ENCODE results near the gene GATA3. TPM values are rescaled to one million over a fixed set of nuclear protein-coding genes. Genes with fewer than 3 reads are reported as not detected.
A peak's percentile ranks its signal among the peaks of the same experiment; 100 is the strongest.

Gene GATA3
- total and polyA plus RNA-seq, 2 donors: 6.5 to 17.5 TPM

DNA sequence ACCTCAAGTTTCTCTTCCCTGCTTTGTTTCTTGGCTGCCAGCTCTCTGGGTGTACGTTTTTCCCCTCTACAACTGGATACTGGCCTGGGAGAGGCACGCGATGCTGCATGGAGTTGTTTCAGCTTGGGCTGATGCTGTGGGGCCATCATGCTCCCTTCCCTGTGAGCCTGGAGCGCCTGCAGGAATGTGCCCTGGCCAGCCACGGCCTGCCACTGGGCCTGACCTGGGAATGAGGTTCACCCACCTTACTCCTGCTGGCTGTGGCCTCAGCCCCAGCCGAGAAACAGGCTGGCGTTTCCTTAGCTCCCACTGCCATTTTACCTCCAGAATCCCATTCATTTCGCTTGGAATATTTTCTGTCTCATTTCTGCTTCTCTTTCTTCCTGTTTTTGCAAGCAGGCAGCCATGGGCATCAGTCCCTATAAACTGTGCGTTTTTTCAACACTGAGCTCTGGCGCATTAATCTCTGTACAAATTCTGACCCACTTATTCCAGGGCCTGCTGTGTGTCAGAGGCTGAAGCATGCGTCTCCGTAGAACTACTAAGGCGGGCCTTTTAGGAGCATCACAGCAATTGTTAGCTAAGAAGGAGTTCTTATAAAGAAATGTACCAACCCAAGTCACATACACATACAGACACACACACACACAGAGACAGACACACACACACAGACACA, 57.9 kb downstream of the GATA3 start:
- H3K27me3 ChIP-seq (ENCODE audit: control insufficient read depth in 2 of 2, insufficient read depth in 1 of 2, low read length in 1 of 2): no peaks in the 10 kb centered on the region
- no peak for DNase-seq (ENCODE audit: low read depth in 6 of 9, low spot score in 9 of 9)
- 97% methylated on average over 13 of the region's 13 CpGs for WGBS
- no peaks in the 10 kb centered on the region for H3K9me3 ChIP-seq (ENCODE audit: control insufficient read depth in 2 of 2, insufficient read depth in 1 of 2, low read length in 1 of 2)
- H3K27ac ChIP-seq (ENCODE audit: low read depth in 1 of 2, low read length in 1 of 2): no peak overlapping the region
- peaks cover 0 to 2% of the 10 kb centered on the region in 2 donors for H3K4me1 ChIP-seq (ENCODE audit: control insufficient read depth in 2 of 2, insufficient read depth in 2 of 2, low read length in 2 of 2)
- no peaks in the 10 kb centered on the region for H3K36me3 ChIP-seq (ENCODE audit: control insufficient read depth in 2 of 2, insufficient read depth in 2 of 2, low read length in 1 of 2)
- H3K4me3 ChIP-seq (ENCODE audit: low read length in 2 of 2): no peak overlapping the region

DNA sequence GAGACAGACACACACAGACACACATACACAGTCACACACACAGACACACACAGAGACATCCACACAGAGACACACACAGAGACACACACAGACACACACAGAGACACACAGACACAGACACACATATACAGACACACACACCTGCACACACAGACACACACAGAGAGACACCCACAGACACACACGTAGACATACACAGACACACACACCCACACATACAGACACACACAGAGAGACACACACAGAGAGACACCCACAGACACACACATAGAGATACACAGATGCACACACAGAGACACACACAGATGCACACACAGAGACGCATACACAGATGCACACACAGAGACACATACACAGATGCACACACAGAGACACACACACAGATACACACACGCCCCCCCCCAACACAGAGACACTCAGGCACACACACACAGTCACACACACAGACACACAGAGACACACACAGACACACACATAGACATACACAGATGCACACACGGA, 58.5 kb downstream of the GATA3 start:
- no peaks in the 10 kb centered on the region for H3K27me3 ChIP-seq (ENCODE audit: control insufficient read depth in 2 of 2, insufficient read depth in 1 of 2, low read length in 1 of 2)
- H3K4me3 ChIP-seq (ENCODE audit: low read length in 2 of 2): no peak overlapping the region
- 87% methylated on average over 4 of the region's 4 CpGs for WGBS

DNA sequence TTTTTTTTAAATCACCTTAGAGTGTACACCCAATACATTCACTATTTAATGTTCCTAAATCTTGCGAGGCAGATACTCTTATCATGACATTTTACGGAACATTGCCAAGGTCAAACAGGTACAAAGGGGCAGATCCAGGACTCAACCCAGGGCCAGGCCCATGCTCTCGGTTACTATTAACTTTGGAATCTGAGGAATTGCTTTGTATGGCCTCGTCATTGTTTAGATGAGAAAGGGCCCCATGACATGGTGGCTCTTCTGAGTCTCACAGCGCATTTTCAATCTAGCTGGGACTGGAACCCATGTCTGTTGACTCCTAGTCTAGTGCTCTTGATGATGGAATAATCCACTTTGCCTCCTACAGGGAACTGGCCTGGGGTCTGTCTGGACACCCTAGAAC, 59.1 kb downstream of the GATA3 start:
- 98% methylated on average over 5 of the region's 5 CpGs for WGBS

More for the DNA sequence above, 58.5 kb downstream of the GATA3 start:
- H3K27ac ChIP-seq (ENCODE audit: low read depth in 1 of 2, low read length in 1 of 2): no peak overlapping the region
- no peaks in the 10 kb centered on the region for H3K9me3 ChIP-seq (ENCODE audit: control insufficient read depth in 2 of 2, insufficient read depth in 1 of 2, low read length in 1 of 2)
- H3K36me3 ChIP-seq (ENCODE audit: control insufficient read depth in 2 of 2, insufficient read depth in 2 of 2, low read length in 1 of 2): no peaks in the 10 kb centered on the region
- DNase-seq (ENCODE audit: low read depth in 6 of 9, low spot score in 9 of 9): no peak
- H3K4me1 ChIP-seq (ENCODE audit: control insufficient read depth in 2 of 2, insufficient read depth in 2 of 2, low read length in 2 of 2): no peaks in the 10 kb centered on the region

DNA sequence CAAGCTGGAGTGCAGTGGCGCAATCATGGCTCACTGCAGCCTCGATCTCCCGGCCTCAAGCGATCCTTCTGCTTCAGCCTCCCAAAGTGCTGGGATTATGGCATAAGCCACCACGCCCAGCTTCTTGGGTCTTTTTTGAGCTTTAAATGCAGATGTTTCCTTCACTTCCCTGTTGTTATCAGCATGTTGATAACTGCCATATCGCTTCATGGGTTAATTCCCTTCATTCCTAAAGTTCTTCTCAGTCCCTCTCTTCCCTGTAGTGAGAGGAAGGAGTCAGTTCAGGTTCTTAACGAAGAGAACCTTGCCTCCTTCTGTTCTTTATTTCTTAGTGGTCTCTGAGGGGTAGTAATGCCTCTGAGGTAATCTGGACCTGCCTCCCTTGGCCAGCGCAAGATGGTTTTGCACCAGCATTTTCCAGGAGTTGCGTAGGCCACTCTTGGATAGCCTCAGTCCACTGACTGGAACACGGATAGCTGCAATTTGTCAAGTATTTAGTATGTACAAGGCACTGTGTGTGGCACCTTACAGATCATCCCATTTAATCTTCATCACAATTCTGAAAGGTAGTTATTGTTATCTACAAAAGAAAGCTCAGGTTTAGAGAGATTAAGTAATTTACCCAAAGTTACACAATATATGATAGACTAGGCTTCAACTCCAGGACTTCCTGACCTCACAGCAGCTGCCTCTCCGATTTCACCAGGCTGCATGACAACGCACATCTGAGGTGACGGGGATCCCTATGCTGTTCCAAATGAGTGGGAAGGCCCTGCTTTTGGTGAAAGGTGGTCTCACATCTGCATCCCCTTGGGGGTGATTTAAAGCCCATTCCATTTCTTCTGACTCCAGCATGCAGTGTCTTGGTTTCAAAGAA, 60.5 kb downstream of the GATA3 start:
- Histone ChIP-seq H3K36me3 (ENCODE audit: control insufficient read depth in 2 of 2, insufficient read depth in 2 of 2, low read length in 1 of 2) (no peaks in the 10 kb centered on the region), H3K4me3 (ENCODE audit: low read length in 2 of 2) (no peak overlapping the region), H3K27me3 (ENCODE audit: control insufficient read depth in 2 of 2, insufficient read depth in 1 of 2, low read length in 1 of 2) (no peaks in the 10 kb centered on the region), H3K9me3 (ENCODE audit: control insufficient read depth in 2 of 2, insufficient read depth in 1 of 2, low read length in 1 of 2) (no peaks in the 10 kb centered on the region), H3K27ac (ENCODE audit: low read depth in 1 of 2, low read length in 1 of 2) (no peak overlapping the region), H3K4me1 (ENCODE audit: control insufficient read depth in 2 of 2, insufficient read depth in 2 of 2, low read length in 2 of 2) (no peaks in the 10 kb centered on the region)
- WGBS: 89% methylated on average over 13 of the region's 13 CpGs
- DNase-seq (ENCODE audit: low read depth in 6 of 9, low spot score in 9 of 9): no peak

More for the DNA sequence above, 59.1 kb downstream of the GATA3 start:
- no peak overlapping the region for H3K4me3 ChIP-seq (ENCODE audit: low read length in 2 of 2)
- no peaks in the 10 kb centered on the region for H3K9me3 ChIP-seq (ENCODE audit: control insufficient read depth in 2 of 2, insufficient read depth in 1 of 2, low read length in 1 of 2)
- no peaks in the 10 kb centered on the region for H3K4me1 ChIP-seq (ENCODE audit: control insufficient read depth in 2 of 2, insufficient read depth in 2 of 2, low read length in 2 of 2)
- no peaks in the 10 kb centered on the region for H3K36me3 ChIP-seq (ENCODE audit: control insufficient read depth in 2 of 2, insufficient read depth in 2 of 2, low read length in 1 of 2)
- no peak overlapping the region for H3K27ac ChIP-seq (ENCODE audit: low read depth in 1 of 2, low read length in 1 of 2)
- no peaks in the 10 kb centered on the region for H3K27me3 ChIP-seq (ENCODE audit: control insufficient read depth in 2 of 2, insufficient read depth in 1 of 2, low read length in 1 of 2)
- no peak for DNase-seq (ENCODE audit: low read depth in 6 of 9, low spot score in 9 of 9)

DNA sequence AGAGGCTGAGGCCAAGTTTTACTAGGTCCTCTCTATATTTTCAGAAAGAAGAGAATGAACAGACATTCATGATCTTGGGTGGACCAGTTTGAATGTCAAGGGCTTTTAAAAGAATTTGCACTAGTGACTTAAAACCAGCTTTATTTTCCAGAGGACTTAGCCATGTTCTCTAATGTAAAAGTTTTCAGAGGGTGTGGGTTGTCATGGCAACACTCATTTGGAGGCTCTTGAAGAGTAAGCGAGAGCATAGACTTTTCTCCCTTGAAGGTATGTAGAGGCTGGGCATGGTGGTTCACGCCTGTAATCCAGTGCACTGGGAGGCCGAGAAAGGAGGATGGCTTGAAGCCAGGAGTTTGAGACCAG, 61.1 kb downstream of the GATA3 start:
- no peaks in the 10 kb centered on the region for H3K4me1 ChIP-seq (ENCODE audit: control insufficient read depth in 2 of 2, insufficient read depth in 2 of 2, low read length in 2 of 2)
- no peak overlapping the region for H3K4me3 ChIP-seq (ENCODE audit: low read length in 2 of 2)
- no peak for DNase-seq (ENCODE audit: low read depth in 6 of 9, low spot score in 9 of 9)
- no peaks in the 10 kb centered on the region for H3K36me3 ChIP-seq (ENCODE audit: control insufficient read depth in 2 of 2, insufficient read depth in 2 of 2, low read length in 1 of 2)
- no peak overlapping the region for H3K27ac ChIP-seq (ENCODE audit: low read depth in 1 of 2, low read length in 1 of 2)
- WGBS: 96% methylated on average over 3 of the region's 3 CpGs
- H3K9me3 ChIP-seq (ENCODE audit: control insufficient read depth in 2 of 2, insufficient read depth in 1 of 2, low read length in 1 of 2): no peaks in the 10 kb centered on the region
- H3K27me3 ChIP-seq (ENCODE audit: control insufficient read depth in 2 of 2, insufficient read depth in 1 of 2, low read length in 1 of 2): no peaks in the 10 kb centered on the region

DNA sequence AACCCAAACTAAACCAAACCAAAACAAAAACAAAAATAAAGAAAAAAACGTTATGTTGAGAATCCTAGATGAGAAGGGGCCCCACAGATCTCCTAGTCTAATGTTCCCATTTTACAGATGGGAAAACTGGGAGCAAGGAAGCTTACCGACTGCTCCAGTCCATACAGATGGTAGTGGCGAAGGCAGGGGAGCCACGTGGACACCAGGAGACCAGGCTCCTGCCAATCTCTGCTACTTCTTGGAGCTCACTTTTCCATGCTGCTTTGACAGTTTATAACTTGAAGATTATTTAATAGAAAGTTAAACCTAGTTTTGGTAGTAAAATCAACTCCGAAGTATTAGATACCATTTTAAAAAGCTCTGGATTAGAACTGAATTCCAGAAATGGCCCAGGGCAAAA, 62.0 kb downstream of the GATA3 start:
- Histone ChIP-seq H3K27ac (ENCODE audit: low read depth in 1 of 2, low read length in 1 of 2) (no peak overlapping the region), H3K4me1 (ENCODE audit: control insufficient read depth in 2 of 2, insufficient read depth in 2 of 2, low read length in 2 of 2) (peaks cover 3 to 4% of the 10 kb centered on the region in 2 donors), H3K36me3 (ENCODE audit: control insufficient read depth in 2 of 2, insufficient read depth in 2 of 2, low read length in 1 of 2) (no peaks in the 10 kb centered on the region), H3K27me3 (ENCODE audit: control insufficient read depth in 2 of 2, insufficient read depth in 1 of 2, low read length in 1 of 2) (no peaks in the 10 kb centered on the region), H3K4me3 (ENCODE audit: low read length in 2 of 2) (no peak overlapping the region), H3K9me3 (ENCODE audit: control insufficient read depth in 2 of 2, insufficient read depth in 1 of 2, low read length in 1 of 2) (no peaks in the 10 kb centered on the region)
- DNase-seq (ENCODE audit: low read depth in 6 of 9, low spot score in 9 of 9): no peak
- WGBS: 86% methylated on average over 5 of the region's 5 CpGs

DNA sequence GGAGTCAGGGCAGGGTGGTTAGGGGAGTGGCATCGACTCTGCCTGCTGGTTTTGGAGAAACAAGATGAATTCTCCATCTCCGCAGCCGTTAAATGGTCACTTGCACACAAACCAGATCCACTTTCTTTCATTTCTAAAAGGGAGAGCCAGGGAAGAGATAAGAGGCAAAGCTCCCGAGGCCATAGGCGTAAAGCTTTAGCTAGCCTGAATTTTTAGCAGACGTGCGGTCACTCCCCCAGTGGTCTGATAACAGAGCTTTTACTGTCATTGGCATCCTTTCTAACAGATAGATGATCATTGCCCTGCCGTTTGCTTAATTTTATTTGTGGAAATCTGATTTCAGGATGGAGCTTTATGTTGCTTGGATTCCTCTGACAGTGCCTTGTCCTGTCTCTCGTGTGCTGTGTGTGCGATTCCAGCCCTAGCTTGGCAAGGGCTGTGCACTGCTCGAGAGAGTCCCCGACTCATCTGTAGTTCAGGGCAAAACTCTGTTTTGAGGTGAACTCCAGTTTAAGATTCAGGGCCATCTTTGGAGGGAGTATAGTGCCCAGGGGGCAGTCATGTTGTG, 62.5 kb downstream of the GATA3 start:
- DNase-seq (ENCODE audit: low read depth in 6 of 9, low spot score in 9 of 9): no peak
- H3K27me3 ChIP-seq (ENCODE audit: control insufficient read depth in 2 of 2, insufficient read depth in 1 of 2, low read length in 1 of 2): no peaks in the 10 kb centered on the region
- H3K27ac ChIP-seq (ENCODE audit: low read depth in 1 of 2, low read length in 1 of 2): no peak overlapping the region
- H3K4me1 ChIP-seq (ENCODE audit: control insufficient read depth in 2 of 2, insufficient read depth in 2 of 2, low read length in 2 of 2): peaks cover 5 to 7% of the 10 kb centered on the region in 2 donors
- no peaks in the 10 kb centered on the region for H3K9me3 ChIP-seq (ENCODE audit: control insufficient read depth in 2 of 2, insufficient read depth in 1 of 2, low read length in 1 of 2)
- 96% methylated on average over 12 of the region's 12 CpGs for WGBS
- no peak overlapping the region for H3K4me3 ChIP-seq (ENCODE audit: low read length in 2 of 2)
- no peaks in the 10 kb centered on the region for H3K36me3 ChIP-seq (ENCODE audit: control insufficient read depth in 2 of 2, insufficient read depth in 2 of 2, low read length in 1 of 2)

DNA sequence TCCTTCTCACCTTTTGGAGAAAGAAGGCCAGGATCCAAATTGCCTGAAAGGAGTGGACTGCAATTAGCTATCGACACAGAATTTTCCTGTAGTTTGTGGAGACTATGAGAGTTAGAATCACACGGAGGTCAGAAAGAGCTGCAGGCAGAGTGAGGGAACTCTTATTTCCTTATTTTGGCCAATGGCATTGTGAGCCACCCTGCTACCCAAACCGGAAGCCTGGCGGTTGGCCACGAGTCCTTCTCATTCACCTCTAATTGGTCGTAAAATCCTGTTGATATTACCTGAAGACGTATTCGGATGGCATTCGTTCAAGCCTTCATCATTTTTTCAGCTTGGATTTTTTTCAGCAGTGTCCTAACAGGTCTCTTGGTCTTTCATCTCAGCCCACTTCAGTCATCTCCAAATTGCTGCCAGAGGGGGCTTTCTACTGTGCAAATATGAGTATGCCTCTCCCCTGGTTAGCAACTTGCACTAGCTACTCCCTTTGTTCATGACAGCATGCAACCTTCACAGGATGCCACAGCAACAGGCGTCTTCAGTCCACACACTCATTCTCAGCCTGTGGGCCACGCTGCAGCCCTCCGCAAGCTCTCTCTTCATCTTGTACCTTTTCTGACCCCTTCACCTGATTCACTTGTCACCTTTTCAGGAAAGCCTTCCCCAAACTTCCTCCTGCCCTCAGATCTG, 66.9 kb downstream of the GATA3 start:
- H3K4me1 ChIP-seq (ENCODE audit: control insufficient read depth in 2 of 2, insufficient read depth in 2 of 2, low read length in 2 of 2): peaks cover 5 to 12% of the 10 kb centered on the region in 2 donors
- no peak overlapping the region for H3K27ac ChIP-seq (ENCODE audit: low read depth in 1 of 2, low read length in 1 of 2)
- H3K4me3 ChIP-seq (ENCODE audit: low read length in 2 of 2): no peak overlapping the region
- no peaks in the 10 kb centered on the region for H3K27me3 ChIP-seq (ENCODE audit: control insufficient read depth in 2 of 2, insufficient read depth in 1 of 2, low read length in 1 of 2)
- WGBS: 76% methylated on average over 12 of the region's 12 CpGs
- H3K36me3 ChIP-seq (ENCODE audit: control insufficient read depth in 2 of 2, insufficient read depth in 2 of 2, low read length in 1 of 2): no peaks in the 10 kb centered on the region
- no peaks in the 10 kb centered on the region for H3K9me3 ChIP-seq (ENCODE audit: control insufficient read depth in 2 of 2, insufficient read depth in 1 of 2, low read length in 1 of 2)
- peak in 1 of 9 donors; percentile 32 for DNase-seq (ENCODE audit: low read depth in 6 of 9, low spot score in 9 of 9)

Data from thymus (tissue), 11 donors.